ENCODE measurements around the gene KRTAP22-1.

The KRTAP22-1 gene

GRCh38 chr21:30620080-30620479 lies 19.2 kb downstream of the KRTAP22-1 start:
- no peak for DNase-seq
- H3K4me3 ChIP-seq (ENCODE audit: insufficient read depth, low read depth, low read length, poor library complexity, severe bottlenecking): no peak overlapping the region
- H3K27ac ChIP-seq (ENCODE audit: insufficient read depth, low read length, poor library complexity, severe bottlenecking): no peak overlapping the region
- H3K9me3 ChIP-seq (ENCODE audit: control insufficient read depth, low read length): no peaks in the 10 kb centered on the region
- no peaks in the 10 kb centered on the region for H3K27me3 ChIP-seq (replicated peaks; ENCODE audit: control insufficient read depth, insufficient read depth, low read length, poor library complexity, severe bottlenecking)
- H3K4me1 ChIP-seq (ENCODE audit: control insufficient read depth, insufficient read depth, low read length, poor library complexity, severe bottlenecking): no peaks in the 10 kb centered on the region
- no peaks in the 10 kb centered on the region for H3K36me3 ChIP-seq (ENCODE audit: control insufficient read depth, insufficient read depth, low read length)

- Histone ChIP-seq H3K4me1 (ENCODE audit: control insufficient read depth, insufficient read depth, low read length, poor library complexity, severe bottlenecking) (no peaks in the 10 kb centered on the region), H3K27me3 (replicated peaks; ENCODE audit: control insufficient read depth, insufficient read depth, low read length, poor library complexity, severe bottlenecking) (no peaks in the 10 kb centered on the region), H3K9me3 (ENCODE audit: control insufficient read depth, low read length) (no peaks in the 10 kb centered on the region), H3K27ac (ENCODE audit: insufficient read depth, low read length, poor library complexity, severe bottlenecking) (no peak within 1 kb of the TSS), H3K36me3 (ENCODE audit: control insufficient read depth, insufficient read depth, low read length) (no peaks in the 10 kb centered on the region), H3K4me3 (ENCODE audit: insufficient read depth, low read depth, low read length, poor library complexity, severe bottlenecking) (no peak within 1 kb of the TSS)
- DNase-seq: no peak
Observed at GRCh38 chr21:30620522-30620921, 19.6 kb downstream of the KRTAP22-1 start, which contains the start of gene KRTAP20-4. Gene KRTAP20-4 (plus strand): TSS chr21:30620627.

GRCh38 chr21:30623362-30623761 lies 22.5 kb downstream of the KRTAP22-1 start:
- Histone ChIP-seq H3K4me1 (ENCODE audit: control insufficient read depth, insufficient read depth, low read length, poor library complexity, severe bottlenecking) (no peaks in the 10 kb centered on the region), H3K27me3 (replicated peaks; ENCODE audit: control insufficient read depth, insufficient read depth, low read length, poor library complexity, severe bottlenecking) (no peaks in the 10 kb centered on the region), H3K36me3 (ENCODE audit: control insufficient read depth, insufficient read depth, low read length) (no peaks in the 10 kb centered on the region), H3K27ac (ENCODE audit: insufficient read depth, low read length, poor library complexity, severe bottlenecking) (no peak overlapping the region), H3K4me3 (ENCODE audit: insufficient read depth, low read depth, low read length, poor library complexity, severe bottlenecking) (no peak overlapping the region), H3K9me3 (ENCODE audit: control insufficient read depth, low read length) (no peaks in the 10 kb centered on the region)
- no peak for DNase-seq

GRCh38 chr21:30625449-30626165 lies 24.7 kb downstream of the KRTAP22-1 start:
- DNase-seq: no peak
- Histone ChIP-seq H3K36me3 (ENCODE audit: control insufficient read depth, insufficient read depth, low read length) (no peaks in the 10 kb centered on the region), H3K4me3 (ENCODE audit: insufficient read depth, low read depth, low read length, poor library complexity, severe bottlenecking) (no peak overlapping the region), H3K4me1 (ENCODE audit: control insufficient read depth, insufficient read depth, low read length, poor library complexity, severe bottlenecking) (no peaks in the 10 kb centered on the region), H3K9me3 (ENCODE audit: control insufficient read depth, low read length) (no peaks in the 10 kb centered on the region), H3K27me3 (replicated peaks; ENCODE audit: control insufficient read depth, insufficient read depth, low read length, poor library complexity, severe bottlenecking) (no peaks in the 10 kb centered on the region), H3K27ac (ENCODE audit: insufficient read depth, low read length, poor library complexity, severe bottlenecking) (no peak overlapping the region)

- Histone ChIP-seq H3K4me1 (ENCODE audit: control insufficient read depth, insufficient read depth, low read length, poor library complexity, severe bottlenecking) (no peaks in the 10 kb centered on the region), H3K4me3 (ENCODE audit: insufficient read depth, low read depth, low read length, poor library complexity, severe bottlenecking) (no peak overlapping the region), H3K27ac (ENCODE audit: insufficient read depth, low read length, poor library complexity, severe bottlenecking) (no peak overlapping the region), H3K36me3 (ENCODE audit: control insufficient read depth, insufficient read depth, low read length) (no peaks in the 10 kb centered on the region), H3K27me3 (replicated peaks; ENCODE audit: control insufficient read depth, insufficient read depth, low read length, poor library complexity, severe bottlenecking) (no peaks in the 10 kb centered on the region), H3K9me3 (ENCODE audit: control insufficient read depth, low read length) (no peaks in the 10 kb centered on the region)
- no peak for DNase-seq
Observed at GRCh38 chr21:30628109-30628508, 27.2 kb downstream of the KRTAP22-1 start.

GRCh38 chr21:30629200-30629599 lies 28.3 kb downstream of the KRTAP22-1 start:
- Histone ChIP-seq H3K27me3 (replicated peaks; ENCODE audit: control insufficient read depth, insufficient read depth, low read length, poor library complexity, severe bottlenecking) (no peaks in the 10 kb centered on the region), H3K36me3 (ENCODE audit: control insufficient read depth, insufficient read depth, low read length) (no peaks in the 10 kb centered on the region), H3K27ac (ENCODE audit: insufficient read depth, low read length, poor library complexity, severe bottlenecking) (no peak overlapping the region), H3K4me3 (ENCODE audit: insufficient read depth, low read depth, low read length, poor library complexity, severe bottlenecking) (no peak overlapping the region), H3K9me3 (ENCODE audit: control insufficient read depth, low read length) (no peaks in the 10 kb centered on the region), H3K4me1 (ENCODE audit: control insufficient read depth, insufficient read depth, low read length, poor library complexity, severe bottlenecking) (no peaks in the 10 kb centered on the region)
- no peak for DNase-seq

GRCh38 chr21:30634906-30635305 lies 34.0 kb downstream of the KRTAP22-1 start, which contains the start of gene KRTAP20-2:
Gene KRTAP20-2 (plus strand): TSS chr21:30635206. CDS start chr21:30635264, 58 bp downstream.
- H3K4me1 ChIP-seq (ENCODE audit: control insufficient read depth, insufficient read depth, low read length, poor library complexity, severe bottlenecking): no peaks in the 10 kb centered on the region
- no peak within 1 kb of the TSS for H3K4me3 ChIP-seq (ENCODE audit: insufficient read depth, low read depth, low read length, poor library complexity, severe bottlenecking)
- H3K27ac ChIP-seq (ENCODE audit: insufficient read depth, low read length, poor library complexity, severe bottlenecking): no peak within 1 kb of the TSS
- no peaks in the 10 kb centered on the region for H3K36me3 ChIP-seq (ENCODE audit: control insufficient read depth, insufficient read depth, low read length)
- H3K27me3 ChIP-seq (replicated peaks; ENCODE audit: control insufficient read depth, insufficient read depth, low read length, poor library complexity, severe bottlenecking): no peaks in the 10 kb centered on the region
- H3K9me3 ChIP-seq (ENCODE audit: control insufficient read depth, low read length): no peaks in the 10 kb centered on the region
- no peak for DNase-seq

GRCh38 chr21:30638686-30639085 lies 37.8 kb downstream of the KRTAP22-1 start:
- Histone ChIP-seq H3K4me1 (ENCODE audit: control insufficient read depth, insufficient read depth, low read length, poor library complexity, severe bottlenecking) (no peaks in the 10 kb centered on the region), H3K36me3 (ENCODE audit: control insufficient read depth, insufficient read depth, low read length) (no peaks in the 10 kb centered on the region), H3K4me3 (ENCODE audit: insufficient read depth, low read depth, low read length, poor library complexity, severe bottlenecking) (no peak overlapping the region), H3K27ac (ENCODE audit: insufficient read depth, low read length, poor library complexity, severe bottlenecking) (no peak overlapping the region), H3K27me3 (replicated peaks; ENCODE audit: control insufficient read depth, insufficient read depth, low read length, poor library complexity, severe bottlenecking) (no peaks in the 10 kb centered on the region), H3K9me3 (ENCODE audit: control insufficient read depth, low read length) (no peaks in the 10 kb centered on the region)
- DNase-seq: no peak

- H3K36me3 ChIP-seq (ENCODE audit: control insufficient read depth, insufficient read depth, low read length): no peaks in the 10 kb centered on the region
- H3K27me3 ChIP-seq (replicated peaks; ENCODE audit: control insufficient read depth, insufficient read depth, low read length, poor library complexity, severe bottlenecking): no peaks in the 10 kb centered on the region
- no peak for DNase-seq
- no peak within 1 kb of the TSS for H3K4me3 ChIP-seq (ENCODE audit: insufficient read depth, low read depth, low read length, poor library complexity, severe bottlenecking)
- no peak within 1 kb of the TSS for H3K27ac ChIP-seq (ENCODE audit: insufficient read depth, low read length, poor library complexity, severe bottlenecking)
- H3K4me1 ChIP-seq (ENCODE audit: control insufficient read depth, insufficient read depth, low read length, poor library complexity, severe bottlenecking): no peaks in the 10 kb centered on the region
- H3K9me3 ChIP-seq (ENCODE audit: control insufficient read depth, low read length): no peaks in the 10 kb centered on the region
Observed at GRCh38 chr21:30642564-30642963, 41.7 kb downstream of the KRTAP22-1 start, which contains the start of gene KRTAP20-3. Gene KRTAP20-3 (plus strand): TSS chr21:30642864.

GRCh38 chr21:30646904-30647414 lies 46.1 kb downstream of the KRTAP22-1 start:
- DNase-seq: no peak
- Histone ChIP-seq H3K9me3 (ENCODE audit: control insufficient read depth, low read length) (no peaks in the 10 kb centered on the region), H3K4me1 (ENCODE audit: control insufficient read depth, insufficient read depth, low read length, poor library complexity, severe bottlenecking) (no peaks in the 10 kb centered on the region), H3K27me3 (replicated peaks; ENCODE audit: control insufficient read depth, insufficient read depth, low read length, poor library complexity, severe bottlenecking) (no peaks in the 10 kb centered on the region), H3K36me3 (ENCODE audit: control insufficient read depth, insufficient read depth, low read length) (no peaks in the 10 kb centered on the region), H3K27ac (ENCODE audit: insufficient read depth, low read length, poor library complexity, severe bottlenecking) (no peak overlapping the region), H3K4me3 (ENCODE audit: insufficient read depth, low read depth, low read length, poor library complexity, severe bottlenecking) (no peak overlapping the region)
